Endometrium (tissue), 2 donors: ENCODE measurements around the gene RMDN2.
"Not testable (repeated sequence)": the region's sequence is repeated elsewhere in the genome, so short reads cannot be mapped to it uniquely, and the experiment has no call there.

Source experiments
- FAIRE-seq: peaks from 2 replicates; lab custom pipeline; 2012; peaks lifted over from hg19 to GRCh38; lab: Jason Lieb, UNC
- donor health status: control.
- donor health status: control.

RMDN2 gene

GRCh38 chr2:37993143-37993542, 68.1 kb downstream of the RMDN2 start:
- no peak for FAIRE-seq

- no peak for FAIRE-seq
These were observed 72.5 kb downstream of the RMDN2 start for GRCh38 chr2:37997629-37998028.

GRCh38 chr2:38000485-38001222, 75.6 kb downstream of the RMDN2 start:
- no peak for FAIRE-seq

- not testable (repeated sequence) for FAIRE-seq
These were observed 85.1 kb downstream of the RMDN2 start for GRCh38 chr2:38010187-38010586.

GRCh38 chr2:38010995-38011394, 85.9 kb downstream of the RMDN2 start:
- no peak for FAIRE-seq

- FAIRE-seq: no peak
These were observed 88.2 kb downstream of the RMDN2 start for GRCh38 chr2:38013158-38013752.

GRCh38 chr2:38016219-38016618, 91.1 kb downstream of the RMDN2 start:
- FAIRE-seq: no peak

GRCh38 chr2:38017836-38018235, 92.7 kb downstream of the RMDN2 start:
- FAIRE-seq: no peak

GRCh38 chr2:38020359-38021069, 95.4 kb downstream of the RMDN2 start:
- FAIRE-seq: not testable (repeated sequence)

- no peak for FAIRE-seq
These were observed 96.5 kb downstream of the RMDN2 start for GRCh38 chr2:38021589-38021988.

- FAIRE-seq: no peak
These were observed 101.8 kb downstream of the RMDN2 start for GRCh38 chr2:38026846-38027245.

- FAIRE-seq: no peak
These were observed 103.7 kb downstream of the RMDN2 start for GRCh38 chr2:38028829-38029228.

GRCh38 chr2:38029512-38029911, 104.4 kb downstream of the RMDN2 start:
- FAIRE-seq: no peak

- FAIRE-seq: peak; percentile 93
These were observed 105.7 kb downstream of the RMDN2 start for GRCh38 chr2:38030635-38031355.

GRCh38 chr2:38032946-38033345, 107.9 kb downstream of the RMDN2 start:
- FAIRE-seq: no peak

GRCh38 chr2:38033646-38034045, 108.6 kb downstream of the RMDN2 start:
- FAIRE-seq: peak; percentile 60

GRCh38 chr2:38035968-38036367, 110.9 kb downstream of the RMDN2 start:
- FAIRE-seq: no peak

- no peak for FAIRE-seq
These were observed 112.2 kb downstream of the RMDN2 start for GRCh38 chr2:38037325-38037724.

- FAIRE-seq: no peak
These were observed 112.9 kb downstream of the RMDN2 start for GRCh38 chr2:38037757-38038621.

GRCh38 chr2:38038682-38039081, 113.6 kb downstream of the RMDN2 start:
- FAIRE-seq: no peak

GRCh38 chr2:38039121-38039910, 114.2 kb downstream of the RMDN2 start:
- no peak for FAIRE-seq
